ENCODE results near the gene FOXJ1. TPM values are rescaled to one million over a fixed set of nuclear protein-coding genes. Genes with fewer than 3 reads are reported as not detected.

Gene FOXJ1
- polyA plus RNA-seq, 2 of the 4 experiments (the other 2 are of a cell fraction), result 0.09 to 0.50 TPM

GRCh38 chr17:76166168-76166567 is 25.1 kb upstream of the FOXJ1 start:
- Histone ChIP-seq H3K4me1 (no peaks in the 10 kb centered on the region), H3K9me3 (no peaks in the 10 kb centered on the region), H3K27ac (no peak overlapping the region), H3K4me3 (no peak overlapping the region), H3K4me2 (no peak overlapping the region)
- no peak for ATAC-seq
- no peak for FAIRE-seq
- POLR2A ChIA-PET, result interaction anchor here (1.2 kb wide), 1 partner anchor 99 kb away, joined by 4 read pairs; the partner anchor contains the start of gene UBALD2
- 84% methylated on average over 7 of the region's 7 CpGs for WGBS (ENCODE audit: missing lambda C conversion rate)
- DNase-seq (ENCODE audit: low read depth in 1 of 2, low spot score in 1 of 2), result no peak
- no peak for TF ChIP-seq USF2 (IDR thresholded peaks at IDR 0.05)
- TF ChIP-seq PBX3 (IDR thresholded peaks at IDR 0.05), result no peak
- no peak for TF ChIP-seq ELK1 (IDR thresholded peaks at IDR 0.05; ENCODE audit: low read depth, low read length)
- TF ChIP-seq CEBPB (IDR thresholded peaks at IDR 0.05), result no peak
- TF ChIP-seq HES2 (IDR thresholded peaks at IDR 0.05), result no peak
- CTCF ChIA-PET, result interaction anchor here (1.0 to 9.7 kb wide), 12 partner anchors 9 to 113 kb away, joined by 3 to 90 read pairs (median 4); no protein-coding TSS in a partner anchor

- POLR2A ChIA-PET, result no interaction called here
- no peak overlapping the region for H3K4me2 ChIP-seq
- TF ChIP-seq CHD4 (IDR thresholded peaks at IDR 0.05; ENCODE audit: borderline replicate concordance) (no peak), POLR2A (IDR thresholded peaks at IDR 0.05; ENCODE audit: low read length) (no peak), HOXA7 (CRISPR knock-in tag; IDR thresholded peaks at IDR 0.05) (no peak), FOSB (CRISPR knock-in tag; IDR thresholded peaks at IDR 0.05) (no peak), HOXB5 (CRISPR knock-in tag; IDR thresholded peaks at IDR 0.05) (no peak), CHD2 (IDR thresholded peaks at IDR 0.05; ENCODE audit: low read length, partially characterized antibody) (no peak), BHLHE40 (IDR thresholded peaks at IDR 0.05; ENCODE audit: low read depth, low read length) (no peak), CEBPB (IDR thresholded peaks at IDR 0.05) (no peak), EHF (CRISPR knock-in tag; IDR thresholded peaks at IDR 0.05) (no peak), EHMT2 (IDR thresholded peaks at IDR 0.05; ENCODE audit: low read depth) (no peak), E2F6 (IDR thresholded peaks at IDR 0.05; ENCODE audit: borderline replicate concordance, low read depth) (no peak), USF2 (IDR thresholded peaks at IDR 0.05) (no peak), EP300 (IDR thresholded peaks at IDR 0.05) (no peak), RNF2 (IDR thresholded peaks at IDR 0.05; ENCODE audit: borderline replicate concordance, low read depth) (no peak)
- ATAC-seq (no peak), DNase-seq (ENCODE audit: low read depth in 1 of 2, low spot score in 1 of 2) (no peak), FAIRE-seq (peak; percentile 61)
- no peak overlapping the region for H3K4me3 ChIP-seq
- CTCF ChIA-PET, result interaction anchor here (1.4 to 9.7 kb wide), 2 partner anchors 11 to 15 kb away, joined by 3 to 90 read pairs; no protein-coding TSS in a partner anchor
- H3K27ac ChIP-seq, result no peak overlapping the region
- H3K9me3 ChIP-seq, result no peaks in the 10 kb centered on the region
- H3K4me1 ChIP-seq, result no peaks in the 10 kb centered on the region
- WGBS (ENCODE audit: missing lambda C conversion rate), result 53% methylated on average over 2 of the region's 2 CpGs
Observed at GRCh38 chr17:76164331-76164730, 23.3 kb upstream of the FOXJ1 start.

- Histone ChIP-seq H3K4me3 (no peak overlapping the region), H3K9me3 (no peaks in the 10 kb centered on the region), H3K4me1 (no peaks in the 10 kb centered on the region), H3K4me2 (no peak overlapping the region), H3K27ac (no peak overlapping the region)
- POLR2A ChIA-PET, result no interaction called here
- 76% methylated on average over 4 of the region's 4 CpGs for WGBS (ENCODE audit: missing lambda C conversion rate)
- FAIRE-seq (no peak), ATAC-seq (no peak), DNase-seq (ENCODE audit: low read depth in 1 of 2, low spot score in 1 of 2) (no peak)
- CTCF ChIA-PET, result interaction anchor here (1.4 to 9.7 kb wide), 2 partner anchors 11 to 16 kb away, joined by 3 to 90 read pairs; no protein-coding TSS in a partner anchor
- no peak for TF ChIP-seq MYC (IDR thresholded peaks at IDR 0.05; ENCODE audit: borderline replicate concordance, low read length)
- TF ChIP-seq RCOR1 (IDR thresholded peaks at IDR 0.05; ENCODE audit: low read depth, low read length), result no peak
- TF ChIP-seq PHF8 (IDR thresholded peaks at IDR 0.05; ENCODE audit: borderline replicate concordance, low read depth), result no peak
- TF ChIP-seq MAX (IDR thresholded peaks at IDR 0.05), result no peak
- TF ChIP-seq MAZ (IDR thresholded peaks at IDR 0.05; ENCODE audit: borderline replicate concordance, low read depth, low read length), result no peak
- no peak for TF ChIP-seq SREBF2 (IDR thresholded peaks at IDR 0.05)
- TF ChIP-seq HOXA7 (CRISPR knock-in tag; IDR thresholded peaks at IDR 0.05), result no peak
- no peak for TF ChIP-seq HEYL (CRISPR knock-in tag; IDR thresholded peaks at IDR 0.05)
- no peak for TF ChIP-seq NFE2L2 (conservative IDR thresholded peaks at IDR 0.05; ENCODE audit: low read length)
- no peak for TF ChIP-seq ZC3H11A (IDR thresholded peaks at IDR 0.05)
- no peak for TF ChIP-seq HES2 (IDR thresholded peaks at IDR 0.05)
- TF ChIP-seq POLR2A (IDR thresholded peaks at IDR 0.05; ENCODE audit: low read length), result no peak
- no peak for TF ChIP-seq RNF2 (IDR thresholded peaks at IDR 0.05; ENCODE audit: borderline replicate concordance, low read depth)
- TF ChIP-seq TFCP2L1 (CRISPR knock-in tag; IDR thresholded peaks at IDR 0.05), result no peak
Observed at GRCh38 chr17:76163919-76164318, 22.9 kb upstream of the FOXJ1 start.
